Hepatocyte (in vitro differentiated cells): ENCODE results near the gene SCN2A. TPM values are rescaled to one million over a fixed set of nuclear protein-coding genes. Genes with fewer than 3 reads are reported as not detected.

Source experiments
- DNase-seq: peaks from one replicate; pipeline ENCODE4 v3.0.0-alpha.2; 2016; ENCODE audit warnings: low spot score
- H2AFZ ChIP-seq: fragments of 200-600 bp; sonication (generic); 2 replicates; pipeline ENCODE4 v1.6.0; 2016; ENCODE audit warnings: antibody characterized with exemption, mild to moderate bottlenecking
- H3K27ac ChIP-seq: fragments of 200-600 bp; sonication (generic); 2 replicates; pipeline ENCODE4 v1.5.1; 2016; ENCODE audit warnings: mild to moderate bottlenecking
- H3K27me3 ChIP-seq: fragments of 200-600 bp; sonication (generic); 2 replicates; pipeline ENCODE4 v1.6.1; 2016
- H3K36me3 ChIP-seq: fragments of 200-600 bp; sonication (generic); replicated peaks from 2 replicates; pipeline ENCODE4 v1.5.1; 2016; ENCODE audit warnings: low read depth; ENCODE audit not compliant: insufficient read depth
- H3K4me1 ChIP-seq: fragments of 200-600 bp; sonication (generic); 2 replicates; pipeline ENCODE4 v1.5.1; 2016; ENCODE audit warnings: mild to moderate bottlenecking, moderate library complexity; ENCODE audit not compliant: insufficient read depth
- H3K4me2 ChIP-seq: fragments of 200-600 bp; sonication (generic); 2 replicates; pipeline ENCODE4 v1.6.0; 2016
- H3K4me3 ChIP-seq: fragments of 200-600 bp; sonication (generic); 2 replicates; pipeline ENCODE4 v1.5.1; 2016; ENCODE audit warnings: mild to moderate bottlenecking
- H3K79me2 ChIP-seq: fragments of 200-600 bp; sonication (generic); 2 replicates; pipeline ENCODE4 v1.6.0; 2017; ENCODE audit warnings: mild to moderate bottlenecking
- H3K9me2 ChIP-seq: fragments of 200-600 bp; sonication (generic); replicated peaks from 2 replicates; pipeline ENCODE4 v1.6.0; 2017; ENCODE audit warnings: mild to moderate bottlenecking; ENCODE audit not compliant: insufficient read depth
- H3K9me3 ChIP-seq: fragments of 200-600 bp; sonication (generic); 2 replicates; pipeline ENCODE4 v1.5.1; 2016; ENCODE audit warnings: low read depth, mild to moderate bottlenecking
- H4K20me1 ChIP-seq: fragments of 200-600 bp; sonication (generic); 2 replicates; pipeline ENCODE4 v1.6.0; 2016; ENCODE audit warnings: mild to moderate bottlenecking; ENCODE audit not compliant: insufficient read depth, poor library complexity, severe bottlenecking
- EZH2 ChIP-seq: fragments of 200-600 bp; sonication (generic); IDR thresholded peaks from 2 replicates; pipeline ENCODE4 v1.6.1; 2016; ENCODE audit warnings: antibody characterized with exemption, mild to moderate bottlenecking, borderline replicate concordance
- EZH2phosphoT487 ChIP-seq: fragments of 200-600 bp; sonication (generic); IDR thresholded peaks from one replicate; pipeline ENCODE4 v1.6.1; 2018; ENCODE audit warnings: antibody characterized with exemption, mild to moderate bottlenecking, low read depth, moderate library complexity; ENCODE audit not compliant: unreplicated experiment, severe bottlenecking
- WGBS: methylation state at CpG from one replicate; pipeline ENCODE4 v1.1.6; 2016; ENCODE audit warnings: low lambda C conversion rate; ENCODE audit errors: missing lambda C conversion rate; 5-methylcytosine and 5-hydroxymethylcytosine counted together
- polyA plus RNA-seq: library from polyadenylated mRNA; unstranded; fragments of >200 nt; fragmentation: Nextera tagmentation; extraction: Ambion mirVana; gene quantifications from 2 replicates; pipeline ENCODE4 v1.2.1, GENCODE V29; 2016
- total RNA-seq: library from RNA; depleted of rRNA; stranded (reverse); fragments of >200 nt; gene quantifications from 2 replicates; pipeline ENCODE4 v1.2.3, GENCODE V29; 2014
- TF ChIP-seq, protein P1 (sequence below): fragments of 200-600 bp; sonication (generic); IDR thresholded peaks from 2 replicates; pipeline ENCODE4 v1.5.1; 2016; ENCODE audit warnings: antibody characterized with exemption, mild to moderate bottlenecking; ENCODE audit not compliant: poor library complexity

The SCN2A gene
- total and polyA plus RNA-seq, 2 experiments from 2014 or later = 0.86 to 2.9 TPM

DNA sequence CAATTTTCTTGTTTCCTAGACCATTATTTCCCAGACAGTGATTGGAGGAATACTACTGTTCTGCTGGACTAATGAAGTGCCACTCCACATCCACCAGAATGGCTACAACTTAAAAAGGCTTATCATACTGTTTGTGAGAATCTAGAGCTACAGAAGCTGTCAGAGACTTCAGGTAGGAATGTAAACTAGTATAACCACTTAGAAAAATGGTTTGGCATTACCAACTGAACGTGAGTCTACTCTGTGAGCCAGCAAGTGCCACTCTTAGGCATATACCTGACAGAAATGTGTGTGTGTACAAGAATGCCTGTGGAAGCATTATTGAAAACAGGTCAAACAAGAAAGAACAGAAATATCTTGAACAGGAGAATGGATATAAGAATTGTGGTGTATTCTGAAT lies 31.1 kb upstream of the SCN2A start:
- Histone ChIP-seq H3K4me2 (no peak overlapping the region), H3K27me3 (no peaks in the 10 kb centered on the region), H3K4me1 (no peaks in the 10 kb centered on the region), H2AFZ (no peak overlapping the region), H3K9me3 (no peaks in the 10 kb centered on the region), H3K27ac (no peak overlapping the region), H3K4me3 (no peak overlapping the region), H3K9me2 (no peaks in the 10 kb centered on the region), H3K36me3 (no peaks in the 10 kb centered on the region), H4K20me1 (no peaks in the 10 kb centered on the region), H3K79me2 (no peaks in the 10 kb centered on the region)
- no peak for TF ChIP-seq EZH2
- TF ChIP-seq, protein P1, sequence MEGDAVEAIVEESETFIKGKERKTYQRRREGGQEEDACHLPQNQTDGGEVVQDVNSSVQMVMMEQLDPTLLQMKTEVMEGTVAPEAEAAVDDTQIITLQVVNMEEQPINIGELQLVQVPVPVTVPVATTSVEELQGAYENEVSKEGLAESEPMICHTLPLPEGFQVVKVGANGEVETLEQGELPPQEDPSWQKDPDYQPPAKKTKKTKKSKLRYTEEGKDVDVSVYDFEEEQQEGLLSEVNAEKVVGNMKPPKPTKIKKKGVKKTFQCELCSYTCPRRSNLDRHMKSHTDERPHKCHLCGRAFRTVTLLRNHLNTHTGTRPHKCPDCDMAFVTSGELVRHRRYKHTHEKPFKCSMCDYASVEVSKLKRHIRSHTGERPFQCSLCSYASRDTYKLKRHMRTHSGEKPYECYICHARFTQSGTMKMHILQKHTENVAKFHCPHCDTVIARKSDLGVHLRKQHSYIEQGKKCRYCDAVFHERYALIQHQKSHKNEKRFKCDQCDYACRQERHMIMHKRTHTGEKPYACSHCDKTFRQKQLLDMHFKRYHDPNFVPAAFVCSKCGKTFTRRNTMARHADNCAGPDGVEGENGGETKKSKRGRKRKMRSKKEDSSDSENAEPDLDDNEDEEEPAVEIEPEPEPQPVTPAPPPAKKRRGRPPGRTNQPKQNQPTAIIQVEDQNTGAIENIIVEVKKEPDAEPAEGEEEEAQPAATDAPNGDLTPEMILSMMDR = no peak
- TF ChIP-seq EZH2phosphoT487 = no peak
- WGBS = 76% methylated on average over 1 of the region's 1 CpG
- DNase-seq = no peak

DNA sequence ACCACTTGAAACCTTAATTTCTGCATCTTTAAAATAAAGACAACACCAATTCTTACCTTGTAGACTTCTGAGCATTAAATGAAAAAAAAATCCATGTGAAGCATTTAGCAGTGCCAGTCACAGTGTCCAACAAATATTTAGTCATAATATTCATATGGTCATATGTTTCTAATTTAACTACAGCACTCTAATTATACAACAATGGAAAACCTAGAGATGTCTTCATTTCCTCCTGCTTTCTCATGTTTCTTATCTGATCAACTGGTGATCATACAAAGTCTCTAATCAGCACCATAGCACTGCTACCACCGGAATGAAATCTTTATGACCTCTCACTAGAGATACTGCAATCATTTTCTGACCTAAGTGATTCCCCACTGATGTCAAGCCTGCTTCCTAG lies 25.1 kb upstream of the SCN2A start:
- TF ChIP-seq EZH2 (no peak), EZH2phosphoT487 (no peak)
- TF ChIP-seq, protein P1 = no peak
- Histone ChIP-seq H3K27me3 (no peaks in the 10 kb centered on the region), H2AFZ (no peak overlapping the region), H3K79me2 (no peaks in the 10 kb centered on the region), H3K9me3 (no peaks in the 10 kb centered on the region), H3K9me2 (no peaks in the 10 kb centered on the region), H3K36me3 (no peaks in the 10 kb centered on the region), H3K4me2 (no peak overlapping the region), H3K4me1 (no peaks in the 10 kb centered on the region), H3K27ac (no peak overlapping the region), H3K4me3 (no peak overlapping the region), H4K20me1 (no peaks in the 10 kb centered on the region)
- DNase-seq = no peak
- WGBS = 13% methylated on average over 1 of the region's 1 CpG

DNA sequence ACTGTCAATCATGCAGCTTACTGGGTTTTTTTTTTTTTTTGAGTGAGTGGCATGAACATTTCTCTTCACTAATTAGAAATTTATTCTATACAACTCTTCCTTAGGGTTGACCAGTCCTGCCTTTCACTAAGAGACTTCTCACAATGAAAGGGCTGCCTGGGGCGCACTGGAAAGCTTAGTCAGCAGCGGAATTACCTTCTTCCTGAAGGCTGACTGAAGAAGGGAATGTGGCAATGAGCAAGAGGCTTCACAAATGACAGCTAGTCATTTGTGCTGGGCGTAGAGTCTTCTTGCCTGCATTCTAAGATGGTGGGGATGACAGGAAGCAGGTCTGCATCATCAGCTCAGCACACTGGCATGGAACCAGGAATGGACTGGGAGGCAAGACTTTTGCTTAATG lies 19.7 kb upstream of the SCN2A start:
- Histone ChIP-seq H3K4me3 (no peak overlapping the region), H3K9me2 (no peaks in the 10 kb centered on the region), H2AFZ (no peak overlapping the region), H4K20me1 (no peaks in the 10 kb centered on the region), H3K36me3 (no peaks in the 10 kb centered on the region), H3K27me3 (no peaks in the 10 kb centered on the region), H3K79me2 (no peaks in the 10 kb centered on the region), H3K4me1 (no peaks in the 10 kb centered on the region), H3K27ac (no peak overlapping the region), H3K4me2 (no peak overlapping the region), H3K9me3 (no peaks in the 10 kb centered on the region)
- DNase-seq = no peak
- WGBS = 66% methylated on average over 3 of the region's 3 CpGs
- TF ChIP-seq EZH2 = no peak
- no peak for TF ChIP-seq EZH2phosphoT487
- TF ChIP-seq, protein P1 = no peak

DNA sequence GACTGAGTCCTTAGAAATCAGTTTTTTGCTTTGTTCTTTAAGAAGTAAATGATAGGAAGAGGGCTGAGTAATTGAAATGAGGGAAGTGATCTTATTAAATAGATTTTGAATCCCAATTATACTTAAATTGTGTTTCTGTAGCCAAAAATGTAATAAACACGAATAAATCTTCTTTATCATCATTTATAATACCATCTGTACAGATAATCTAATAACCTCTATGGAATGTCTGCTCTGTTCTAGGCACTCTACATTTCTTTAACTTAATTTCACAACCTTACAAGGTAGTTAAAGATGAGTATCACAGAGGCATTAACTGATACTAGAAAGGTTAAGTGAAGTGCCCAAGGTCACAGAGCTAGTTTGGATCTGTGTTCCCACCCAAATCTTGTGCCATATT lies 14.3 kb upstream of the SCN2A start:
- no peak overlapping the region for H2AFZ ChIP-seq
- no peak overlapping the region for H3K4me2 ChIP-seq
- 67% methylated on average over 1 of the region's 1 CpG for WGBS
- no peaks in the 10 kb centered on the region for H4K20me1 ChIP-seq
- H3K4me3 ChIP-seq = no peak overlapping the region
- DNase-seq = no peak
- no peaks in the 10 kb centered on the region for H3K36me3 ChIP-seq
- no peaks in the 10 kb centered on the region for H3K9me2 ChIP-seq
- no peaks in the 10 kb centered on the region for H3K4me1 ChIP-seq
- no peak overlapping the region for H3K27ac ChIP-seq
- H3K27me3 ChIP-seq = no peaks in the 10 kb centered on the region
- no peaks in the 10 kb centered on the region for H3K9me3 ChIP-seq
- TF ChIP-seq EZH2phosphoT487 = no peak
- TF ChIP-seq EZH2 = no peak
- TF ChIP-seq, protein P1 = no peak
- H3K79me2 ChIP-seq = no peaks in the 10 kb centered on the region
